ENCODE data around the gene GLRX3.

Gene GLRX3

GRCh38 chr10:130159192-130159794, 23.1 kb downstream of the GLRX3 start:
- no peak for TF ChIP-seq TAF1 (IDR thresholded peaks at IDR 0.05; ENCODE audit: borderline replicate concordance, insufficient read depth, low read length)

DNA sequence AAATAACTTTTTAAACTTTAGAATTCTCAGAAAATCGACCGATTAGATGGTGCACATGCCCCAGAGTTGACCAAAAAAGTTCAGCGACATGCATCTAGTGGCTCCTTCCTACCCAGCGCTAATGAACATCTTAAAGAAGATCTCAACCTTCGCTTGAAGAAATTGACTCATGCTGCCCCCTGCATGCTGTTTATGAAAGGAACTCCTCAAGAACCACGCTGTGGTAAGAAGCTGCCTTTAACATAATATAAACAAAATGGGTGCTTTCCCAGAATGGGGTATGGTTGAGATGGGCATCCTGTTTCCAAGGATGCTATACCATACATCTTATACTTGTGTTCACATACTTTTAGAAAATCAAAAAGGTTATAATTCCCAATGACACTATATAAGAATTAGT, 24.6 kb downstream of the GLRX3 start:
- TF ChIP-seq TAF1 (IDR thresholded peaks at IDR 0.05; ENCODE audit: borderline replicate concordance, insufficient read depth, low read length): no peak
- TF ChIP-seq SIN3A (IDR thresholded peaks at IDR 0.05; ENCODE audit: borderline replicate concordance, insufficient read depth, low read length): no peak
- TF ChIP-seq, protein P1, sequence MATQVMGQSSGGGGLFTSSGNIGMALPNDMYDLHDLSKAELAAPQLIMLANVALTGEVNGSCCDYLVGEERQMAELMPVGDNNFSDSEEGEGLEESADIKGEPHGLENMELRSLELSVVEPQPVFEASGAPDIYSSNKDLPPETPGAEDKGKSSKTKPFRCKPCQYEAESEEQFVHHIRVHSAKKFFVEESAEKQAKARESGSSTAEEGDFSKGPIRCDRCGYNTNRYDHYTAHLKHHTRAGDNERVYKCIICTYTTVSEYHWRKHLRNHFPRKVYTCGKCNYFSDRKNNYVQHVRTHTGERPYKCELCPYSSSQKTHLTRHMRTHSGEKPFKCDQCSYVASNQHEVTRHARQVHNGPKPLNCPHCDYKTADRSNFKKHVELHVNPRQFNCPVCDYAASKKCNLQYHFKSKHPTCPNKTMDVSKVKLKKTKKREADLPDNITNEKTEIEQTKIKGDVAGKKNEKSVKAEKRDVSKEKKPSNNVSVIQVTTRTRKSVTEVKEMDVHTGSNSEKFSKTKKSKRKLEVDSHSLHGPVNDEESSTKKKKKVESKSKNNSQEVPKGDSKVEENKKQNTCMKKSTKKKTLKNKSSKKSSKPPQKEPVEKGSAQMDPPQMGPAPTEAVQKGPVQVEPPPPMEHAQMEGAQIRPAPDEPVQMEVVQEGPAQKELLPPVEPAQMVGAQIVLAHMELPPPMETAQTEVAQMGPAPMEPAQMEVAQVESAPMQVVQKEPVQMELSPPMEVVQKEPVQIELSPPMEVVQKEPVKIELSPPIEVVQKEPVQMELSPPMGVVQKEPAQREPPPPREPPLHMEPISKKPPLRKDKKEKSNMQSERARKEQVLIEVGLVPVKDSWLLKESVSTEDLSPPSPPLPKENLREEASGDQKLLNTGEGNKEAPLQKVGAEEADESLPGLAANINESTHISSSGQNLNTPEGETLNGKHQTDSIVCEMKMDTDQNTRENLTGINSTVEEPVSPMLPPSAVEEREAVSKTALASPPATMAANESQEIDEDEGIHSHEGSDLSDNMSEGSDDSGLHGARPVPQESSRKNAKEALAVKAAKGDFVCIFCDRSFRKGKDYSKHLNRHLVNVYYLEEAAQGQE (IDR thresholded peaks at IDR 0.05; ENCODE audit: insufficient read depth in 1 of 2, low read depth in 2 of 2, low read length in 2 of 2): no peak

DNA sequence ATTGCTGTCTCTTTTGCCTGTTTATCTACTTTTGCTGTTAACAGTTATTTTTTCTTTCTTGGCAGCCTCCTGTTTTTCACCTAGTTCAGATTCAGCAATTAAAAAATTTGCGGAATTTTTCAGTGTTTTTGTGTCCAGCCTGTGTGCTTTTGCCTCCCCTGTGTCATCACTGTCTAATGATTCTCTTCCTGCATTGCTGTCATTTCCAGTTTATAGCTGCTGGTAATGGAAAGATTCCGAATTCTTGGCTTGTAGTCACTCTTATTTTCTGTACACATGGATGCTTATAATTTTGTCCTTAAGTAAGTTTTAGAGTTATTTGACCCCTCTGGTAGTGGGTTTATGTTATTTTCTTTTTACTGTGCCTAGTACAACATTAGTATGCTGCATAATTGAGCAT, 25.1 kb downstream of the GLRX3 start:
- TF ChIP-seq SIN3A (IDR thresholded peaks at IDR 0.05; ENCODE audit: borderline replicate concordance, insufficient read depth, low read length) (no peak), FOXP2 (optimal IDR thresholded peaks at IDR 0.05; ENCODE audit: borderline replicate concordance, extremely low read depth, extremely low read length, insufficient read depth) (no peak), POLR2AphosphoS5 (IDR thresholded peaks at IDR 0.05; ENCODE audit: low read depth, low read length) (no peak), TAF1 (IDR thresholded peaks at IDR 0.05; ENCODE audit: borderline replicate concordance, insufficient read depth, low read length) (no peak)
- TF ChIP-seq, protein P1 (IDR thresholded peaks at IDR 0.05; ENCODE audit: insufficient read depth in 1 of 2, low read depth in 2 of 2, low read length in 2 of 2): no peak

DNA sequence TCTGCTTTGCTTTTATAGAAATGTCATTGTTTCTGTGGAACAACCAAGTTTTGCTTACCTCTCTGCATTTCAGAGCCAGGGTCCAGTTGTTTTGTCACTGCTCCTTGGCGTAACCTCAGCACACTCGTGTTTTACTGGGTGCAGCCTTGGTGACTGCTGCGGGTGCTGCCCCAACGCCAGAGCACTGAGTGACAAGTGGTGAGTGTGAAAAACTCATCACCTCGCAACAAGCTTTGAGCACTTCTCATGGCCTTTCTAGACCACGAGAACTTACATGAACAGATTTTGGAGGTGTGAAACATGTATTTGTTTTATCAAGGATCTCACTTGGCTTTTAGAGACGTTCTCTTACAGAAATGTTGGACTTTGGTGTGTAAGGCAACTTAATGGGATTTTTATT, 31.0 kb downstream of the GLRX3 start:
- TF ChIP-seq POLR2AphosphoS5 (IDR thresholded peaks at IDR 0.05; ENCODE audit: low read depth, low read length) (no peak), TAF1 (IDR thresholded peaks at IDR 0.05; ENCODE audit: borderline replicate concordance, insufficient read depth, low read length) (no peak), SIN3A (IDR thresholded peaks at IDR 0.05; ENCODE audit: borderline replicate concordance, insufficient read depth, low read length) (no peak), FOXP2 (optimal IDR thresholded peaks at IDR 0.05; ENCODE audit: borderline replicate concordance, extremely low read depth, extremely low read length, insufficient read depth) (no peak)
- TF ChIP-seq, protein P1 (IDR thresholded peaks at IDR 0.05; ENCODE audit: insufficient read depth in 1 of 2, low read depth in 2 of 2, low read length in 2 of 2): no peak

GRCh38 chr10:130167707-130168106, 31.5 kb downstream of the GLRX3 start:
- TF ChIP-seq TAF1 (IDR thresholded peaks at IDR 0.05; ENCODE audit: borderline replicate concordance, insufficient read depth, low read length) (no peak), FOXP2 (optimal IDR thresholded peaks at IDR 0.05; ENCODE audit: borderline replicate concordance, extremely low read depth, extremely low read length, insufficient read depth) (no peak), SIN3A (IDR thresholded peaks at IDR 0.05; ENCODE audit: borderline replicate concordance, insufficient read depth, low read length) (no peak), POLR2AphosphoS5 (IDR thresholded peaks at IDR 0.05; ENCODE audit: low read depth, low read length) (no peak)
- TF ChIP-seq, protein P1 (IDR thresholded peaks at IDR 0.05; ENCODE audit: insufficient read depth in 1 of 2, low read depth in 2 of 2, low read length in 2 of 2): no peak
